ENCODE measurements around the gene RALY.
A peak's percentile ranks its signal among the peaks of the same experiment; 100 is the strongest.
"Not testable (repeated sequence)": the region's sequence is repeated elsewhere in the genome, so short reads cannot be mapped to it uniquely, and the experiment has no call there.

RALY gene

GRCh38 chr20:34105978-34106675, 112.4 kb downstream of the RALY start:
- DNase-seq (ENCODE audit: low spot score): no peak

- DNase-seq (ENCODE audit: low spot score): peak; percentile 50
Measured at GRCh38 chr20:34108616-34109174, 115.0 kb downstream of the RALY start.

DNA sequence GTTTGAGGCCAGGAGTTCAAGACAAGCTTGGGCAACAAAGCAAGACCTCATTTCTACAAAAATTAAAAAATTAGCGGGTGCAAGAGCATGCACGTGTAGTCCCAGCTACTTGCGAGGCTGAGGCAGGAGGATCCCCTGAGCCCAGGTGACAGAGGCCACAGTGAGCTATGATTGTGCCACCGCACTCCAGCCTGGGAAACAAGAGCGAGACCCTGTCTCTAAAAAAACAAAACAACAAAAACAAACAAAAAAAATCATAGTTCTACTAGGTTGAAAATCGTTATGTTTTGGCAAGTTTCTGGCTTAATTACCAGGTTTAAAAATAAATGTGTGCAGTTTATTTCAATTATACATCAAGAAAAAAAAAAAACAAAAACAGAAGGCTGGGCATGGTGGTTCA, 115.7 kb downstream of the RALY start:
- no peak for DNase-seq (ENCODE audit: low spot score)

DNA sequence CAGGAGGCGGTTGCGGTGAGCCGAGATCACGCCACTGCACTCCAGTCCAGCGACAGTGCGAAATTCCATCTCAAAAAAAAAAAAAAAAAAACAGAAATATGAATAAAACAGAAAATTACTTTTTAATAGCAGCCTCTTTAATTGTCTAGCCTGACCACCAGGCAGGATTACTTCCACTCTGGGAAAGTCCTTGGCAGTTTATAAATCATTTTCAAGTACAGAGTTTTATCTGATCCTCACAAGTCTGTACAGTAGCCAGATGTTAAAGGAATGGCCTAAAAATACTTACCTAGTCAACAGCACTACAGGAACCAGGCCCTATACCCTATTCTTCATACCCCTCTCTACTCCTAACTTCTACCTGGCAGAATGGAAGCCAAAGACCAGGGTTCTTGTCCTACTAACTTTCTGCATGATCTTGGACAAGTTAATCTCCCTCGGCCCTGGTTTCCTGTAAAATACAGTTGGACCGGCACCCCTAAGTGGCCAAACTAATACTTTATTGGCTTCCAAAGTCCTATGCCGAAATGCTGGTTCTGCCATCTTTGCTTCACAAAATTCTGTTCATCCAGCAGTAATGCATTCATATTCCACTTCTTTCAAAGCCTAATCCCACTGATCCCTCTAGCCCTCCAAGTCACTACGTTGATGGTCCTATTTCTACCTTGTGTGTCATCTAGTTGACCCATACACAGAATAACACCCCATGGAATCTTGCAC, 116.5 kb downstream of the RALY start:
- no peak for DNase-seq (ENCODE audit: low spot score)

- DNase-seq (ENCODE audit: low spot score): peak; percentile 75
Measured at GRCh38 chr20:34110745-34111641, 117.3 kb downstream of the RALY start.

DNA sequence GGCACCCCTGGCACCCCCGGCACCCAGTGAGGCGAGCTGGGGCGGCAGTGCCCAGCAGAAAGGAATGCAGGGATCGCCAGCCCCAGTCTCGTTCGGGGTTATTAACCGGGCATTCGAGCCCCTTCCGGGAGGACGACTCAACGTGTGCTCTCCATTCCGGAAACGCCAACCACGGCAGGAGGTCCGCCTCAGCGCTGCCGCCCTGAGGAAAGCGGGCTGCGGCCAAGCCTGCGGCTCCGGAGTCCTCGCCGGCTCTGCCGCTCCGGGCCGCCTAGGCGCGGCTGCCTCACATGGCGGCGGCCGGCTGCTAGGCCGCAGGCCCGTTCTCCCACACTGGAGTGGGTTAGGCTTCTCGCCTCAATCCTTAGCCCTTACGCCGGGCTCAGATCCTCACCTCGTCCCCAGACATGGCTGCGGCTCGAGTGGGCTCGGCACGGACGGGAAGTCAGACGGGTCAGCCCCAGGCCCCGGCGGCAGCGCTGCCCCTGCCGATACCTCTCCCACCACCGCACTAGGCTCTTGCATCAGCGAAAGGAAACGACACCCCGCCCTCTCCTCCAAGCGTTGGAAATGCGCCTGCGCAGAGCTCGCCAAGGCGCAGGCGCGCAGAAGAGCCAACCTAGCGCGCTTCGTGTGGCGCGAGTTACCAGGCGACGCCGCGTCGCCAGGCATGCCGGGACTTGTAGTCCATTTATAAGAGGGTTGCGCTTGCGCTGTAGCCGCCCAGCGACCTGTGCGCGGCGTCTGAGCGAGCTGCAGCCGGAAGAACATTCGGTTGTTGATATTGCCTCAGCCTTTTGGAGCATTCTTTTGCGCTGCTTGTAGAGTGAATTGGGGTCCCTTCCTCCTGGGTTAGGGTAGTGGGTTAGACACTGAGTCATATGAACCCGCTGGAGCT, 118.2 kb downstream of the RALY start, which contains the start of gene EIF2S2:
Gene EIF2S2 (minus strand): TSS at position 542 of the 898 bp plus-strand sequence. CDS start 133 bp downstream, at position 409.
- DNase-seq (ENCODE audit: low spot score): peak; percentile 100

DNA sequence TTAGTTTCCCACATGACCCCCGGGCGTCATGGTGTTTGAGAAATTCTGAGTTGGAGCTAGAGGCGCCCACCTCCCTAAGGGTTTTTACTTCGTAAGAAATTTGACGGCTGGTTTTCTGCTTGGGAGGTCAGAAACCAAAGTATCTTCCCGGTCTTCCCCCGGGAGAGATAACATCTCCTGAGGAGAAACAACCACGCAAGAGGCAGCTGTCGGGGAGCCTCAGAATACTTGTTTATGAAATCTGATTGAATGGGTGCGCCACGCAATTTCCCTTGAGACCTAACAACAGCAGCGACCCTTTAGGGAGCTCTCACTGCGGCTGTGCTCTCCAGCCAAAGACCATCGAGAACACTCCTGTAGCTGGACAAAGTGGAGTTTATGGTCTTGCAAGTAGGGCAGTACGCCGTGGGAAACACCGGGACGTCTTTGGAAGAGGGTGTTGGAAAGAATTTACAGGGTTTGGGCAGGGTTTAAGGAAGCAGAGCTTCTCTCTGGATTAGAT, 118.9 kb downstream of the RALY start:
- peak; percentile 35 for DNase-seq (ENCODE audit: low spot score)

- DNase-seq (ENCODE audit: low spot score): no peak
Measured at GRCh38 chr20:34114809-34115208, 121.1 kb downstream of the RALY start.

DNA sequence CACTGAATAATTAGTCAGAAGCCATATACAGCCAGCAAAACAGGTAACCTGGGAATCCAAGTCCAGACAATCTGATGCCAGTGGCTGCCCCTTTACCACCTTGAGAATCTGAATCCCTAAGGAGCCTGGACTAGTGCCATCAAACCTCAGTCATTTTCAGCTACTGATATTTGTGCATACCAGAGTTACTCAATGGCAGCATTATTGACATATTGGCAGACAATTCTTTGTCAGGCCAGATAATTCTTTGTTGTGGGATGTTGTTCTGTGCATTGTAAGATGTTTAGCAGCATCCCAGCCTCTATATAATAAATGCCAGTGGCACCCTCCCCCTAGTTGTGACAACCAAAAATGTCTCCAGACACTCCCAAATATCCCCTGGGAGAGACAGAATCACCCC, 121.5 kb downstream of the RALY start:
- no peak for DNase-seq (ENCODE audit: low spot score)

GRCh38 chr20:34120213-34120612, 126.5 kb downstream of the RALY start:
- DNase-seq (ENCODE audit: low spot score): no peak

DNA sequence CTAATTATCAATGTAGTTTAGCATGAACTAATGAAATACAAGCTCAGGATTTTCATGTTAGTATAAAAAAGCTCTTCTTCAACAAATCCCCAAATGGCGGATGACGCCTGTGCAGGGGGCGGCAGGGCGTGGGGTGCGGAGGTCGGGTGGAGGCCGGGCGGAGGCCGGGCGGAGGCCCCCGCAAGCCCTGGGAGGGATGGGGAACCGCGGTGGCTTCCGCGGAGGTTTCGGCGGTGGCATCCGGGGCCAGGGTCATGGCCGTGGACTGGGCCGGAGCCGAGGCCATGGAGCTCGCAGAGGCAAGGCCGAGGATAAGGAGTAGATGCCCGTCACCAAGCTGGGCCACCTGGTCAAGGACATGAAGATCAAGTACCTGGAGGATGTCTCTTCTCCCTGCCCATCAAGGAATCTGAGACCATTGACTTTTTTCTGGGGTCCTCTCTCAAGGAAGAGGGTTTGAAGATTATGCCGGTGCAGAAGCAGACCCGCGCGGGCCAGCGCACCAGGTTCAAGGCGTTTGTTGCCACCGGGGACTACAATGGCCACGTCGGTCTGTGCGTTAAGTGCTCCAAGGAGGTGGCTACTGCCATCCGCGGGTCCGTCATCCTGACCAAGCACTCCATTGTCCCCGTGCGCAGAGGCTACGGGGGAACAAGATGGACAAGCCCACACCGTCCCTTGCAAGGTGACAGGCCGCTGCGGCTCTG, 128.7 kb downstream of the RALY start:
- no peak for DNase-seq (ENCODE audit: low spot score)

GRCh38 chr20:34123309-34123708, 129.6 kb downstream of the RALY start:
- DNase-seq (ENCODE audit: low spot score): no peak

DNA sequence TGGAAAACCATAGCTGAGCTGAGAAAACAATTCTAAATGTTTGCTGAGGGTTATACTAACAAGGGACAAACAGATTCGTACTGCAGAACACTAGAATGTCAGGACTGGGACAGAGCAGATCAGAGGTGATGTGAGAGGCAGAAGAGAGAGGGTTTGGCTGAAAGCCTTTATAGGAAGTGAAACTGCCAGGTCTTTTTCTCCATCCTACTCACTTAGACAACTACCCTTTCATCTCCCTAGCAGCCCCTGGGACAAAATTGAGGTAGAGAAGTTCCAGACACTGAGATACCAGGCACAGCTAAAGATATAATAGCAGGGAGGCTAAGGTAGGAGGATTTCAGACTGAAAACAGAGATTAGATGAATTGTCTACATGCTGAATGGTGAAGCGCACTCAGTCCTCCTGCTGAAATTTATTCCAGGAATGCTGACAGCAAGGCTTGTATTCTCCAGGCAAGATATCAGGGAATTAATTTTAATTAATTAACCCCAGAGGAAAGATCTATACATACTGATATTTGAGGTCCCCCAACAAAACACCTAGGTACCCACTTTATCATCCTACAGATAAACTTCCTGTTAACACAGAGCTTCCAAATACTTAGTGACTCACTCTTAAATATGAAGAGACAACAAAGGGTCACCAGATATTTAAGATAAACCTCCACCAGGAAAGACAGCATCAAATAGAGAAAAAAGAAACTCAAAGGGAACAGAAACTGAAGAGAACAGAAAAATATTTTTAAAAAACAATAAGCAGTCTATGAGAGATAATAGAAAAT, 130.9 kb downstream of the RALY start:
- no peak for DNase-seq (ENCODE audit: low spot score)

GRCh38 chr20:34127792-34128191, 134.1 kb downstream of the RALY start:
- no peak for DNase-seq (ENCODE audit: low spot score)

GRCh38 chr20:34129518-34130162, 135.9 kb downstream of the RALY start:
- peak; percentile 84 for DNase-seq (ENCODE audit: low spot score)

GRCh38 chr20:34131491-34131890, 137.8 kb downstream of the RALY start:
- DNase-seq (ENCODE audit: low spot score): no peak

GRCh38 chr20:34132491-34132890, 138.8 kb downstream of the RALY start:
- DNase-seq (ENCODE audit: low spot score): not testable (repeated sequence)

- DNase-seq (ENCODE audit: low spot score): not testable (repeated sequence)
Measured at GRCh38 chr20:34132943-34133342, 139.2 kb downstream of the RALY start.

GRCh38 chr20:34133365-34133860, 139.7 kb downstream of the RALY start:
- not testable (repeated sequence) for DNase-seq (ENCODE audit: low spot score)

Data from RKO (cell line).